GM08714 (cell line): Measurements from ENCODE around the gene ZFP82.

Experiments used
- H3K4me3 ChIP-seq: fragments of 200-500 bp; sonication (Bioruptor generic); 2 replicates; pipeline ENCODE4 v1.5.1; 2014; ENCODE audit warnings: mild to moderate bottlenecking, low read length, inconsistent platforms
- ZNF274 ChIP-seq: IDR thresholded peaks from 2 replicates; pipeline ENCODE4 v1.6.1; 2012; ENCODE audit warnings: mild to moderate bottlenecking, low read depth, low read length

Gene ZFP82

GRCh38 chr19:36398571-36398970 is 19.9 kb downstream of the ZFP82 start:
- no peak for TF ChIP-seq ZNF274
- H3K4me3 ChIP-seq, result no peak overlapping the region

- H3K4me3 ChIP-seq, result no peak overlapping the region
These were observed 25.3 kb downstream of the ZFP82 start for GRCh38 chr19:36392916-36393673.

GRCh38 chr19:36379510-36379819 is 39.0 kb downstream of the ZFP82 start:
- H3K4me3 ChIP-seq, result peak overlapping the region; percentile 76; the same call in 1 of the 2 replicates
- TF ChIP-seq ZNF274, result no peak

More at GRCh38 chr19:36392916-36393673, 25.3 kb downstream of the ZFP82 start:
- TF ChIP-seq ZNF274, result peak; percentile 90

GRCh38 chr19:36378625-36379509 is 39.6 kb downstream of the ZFP82 start, which contains the start of gene ZFP14:
Gene ZFP14 (minus strand): TSS chr19:36379201. CDS start chr19:36367892, 11,309 bp downstream.
- peak within 1 kb of the TSS; percentile 76 for H3K4me3 ChIP-seq

GRCh38 chr19:36377541-36378178 is 40.8 kb downstream of the ZFP82 start:
- H3K4me3 ChIP-seq, result peak overlapping the region; percentile 76
- no peak for TF ChIP-seq ZNF274

More at GRCh38 chr19:36378625-36379509, 39.6 kb downstream of the ZFP82 start, which contains the start of gene ZFP14:
- no peak for TF ChIP-seq ZNF274

- no peak for TF ChIP-seq ZNF274
- H3K4me3 ChIP-seq, result no peak overlapping the region
These were observed 44.7 kb downstream of the ZFP82 start for GRCh38 chr19:36373638-36374156.

GRCh38 chr19:36371886-36372285 is 46.6 kb downstream of the ZFP82 start:
- no peak overlapping the region for H3K4me3 ChIP-seq
- no peak for TF ChIP-seq ZNF274

- H3K4me3 ChIP-seq, result no peak overlapping the region
- no peak for TF ChIP-seq ZNF274
These were observed 54.6 kb downstream of the ZFP82 start for GRCh38 chr19:36363845-36364244.
